GM19397 (cell line): ENCODE measurements around the gene CDRT4.

ENCODE experiments used
- ATAC-seq: cut with Tn5 transposase; IDR thresholded peaks from one replicate; pipeline ENCODE4 v1.9.1; 2021; ENCODE audit warnings: mild to moderate bottlenecking, moderate library complexity; ENCODE audit not compliant: unreplicated experiment

Gene CDRT4

DNA sequence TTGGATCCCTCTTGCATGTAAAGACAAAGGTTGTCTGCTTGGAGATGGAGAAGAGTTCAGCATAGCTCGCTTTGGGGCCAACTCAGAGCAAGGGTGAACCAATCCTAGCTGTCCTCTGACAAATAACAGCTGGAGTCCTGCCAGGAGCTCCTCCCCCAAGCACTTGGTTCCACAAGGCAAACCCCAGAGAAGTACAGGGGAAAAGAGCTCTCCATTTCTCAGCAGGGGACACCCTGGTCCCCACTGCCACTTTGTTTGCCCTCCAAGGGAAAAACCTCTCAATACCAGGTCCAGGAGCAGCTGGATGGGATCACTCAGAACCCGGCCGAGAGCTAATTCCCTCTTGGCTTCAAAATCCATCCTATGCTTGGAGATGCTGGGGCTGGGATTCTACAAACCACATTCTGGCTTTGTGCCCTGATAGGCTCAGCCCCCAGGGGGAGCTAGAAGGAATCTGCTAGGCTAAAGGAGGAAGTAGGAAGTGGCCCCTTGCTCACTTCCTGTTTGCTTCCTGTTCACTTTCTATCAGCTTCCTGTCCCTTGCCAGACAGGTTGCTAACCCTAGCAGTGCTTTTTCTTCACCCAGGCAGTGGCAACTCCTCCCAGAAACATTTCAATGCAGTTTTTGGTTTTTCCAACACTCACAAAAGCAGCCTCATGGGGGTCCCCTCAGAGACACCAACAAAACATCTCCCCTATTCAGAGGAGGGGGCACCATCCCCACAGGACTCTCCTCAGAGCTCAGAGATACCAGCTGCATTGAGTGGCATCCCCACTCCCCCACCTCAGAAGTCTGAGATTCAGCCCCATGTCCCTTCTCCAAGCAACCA, 30.7 kb downstream of the CDRT4 start:
- ATAC-seq, result no peak

- ATAC-seq, result no peak
Observed at GRCh38 chr17:15434956-15435355, 32.5 kb downstream of the CDRT4 start.

DNA sequence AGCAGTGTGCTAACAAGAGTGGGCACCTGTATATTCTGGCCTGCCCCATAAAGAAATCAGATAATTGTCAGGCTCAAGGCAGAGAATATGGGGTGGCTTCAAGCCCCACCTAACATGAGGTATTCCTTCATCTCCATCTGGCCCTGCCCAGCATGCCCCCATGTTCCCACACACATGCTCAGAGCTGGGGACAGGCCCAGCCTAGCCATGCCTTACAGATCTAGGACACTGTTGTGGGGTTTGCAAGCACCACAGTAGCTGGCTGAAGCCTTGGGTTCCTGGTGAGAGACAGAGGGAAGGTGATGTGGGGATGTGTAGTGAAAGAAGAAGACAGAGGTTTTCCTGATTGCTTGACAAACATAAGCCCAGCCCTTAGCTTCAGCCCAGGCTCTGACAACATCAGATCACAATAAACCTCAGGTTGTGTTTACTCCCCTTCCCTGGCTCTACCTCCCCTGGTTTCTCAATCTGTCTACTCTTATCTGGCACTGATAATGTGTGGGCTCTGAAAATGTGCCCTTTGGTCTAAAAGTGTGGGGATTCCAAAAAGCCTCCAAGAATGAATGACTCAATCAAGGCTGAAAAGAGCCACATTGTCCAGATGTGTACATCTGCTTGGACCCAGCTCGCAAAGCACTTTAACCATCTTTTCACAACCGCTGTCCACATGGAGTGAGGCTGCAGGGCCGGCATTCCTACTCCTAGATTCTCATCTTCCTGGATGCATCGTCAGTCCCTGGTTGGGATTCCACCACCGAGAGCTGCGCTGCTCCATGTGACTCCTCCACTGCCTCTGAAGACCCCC, 34.4 kb downstream of the CDRT4 start:
- no peak for ATAC-seq

DNA sequence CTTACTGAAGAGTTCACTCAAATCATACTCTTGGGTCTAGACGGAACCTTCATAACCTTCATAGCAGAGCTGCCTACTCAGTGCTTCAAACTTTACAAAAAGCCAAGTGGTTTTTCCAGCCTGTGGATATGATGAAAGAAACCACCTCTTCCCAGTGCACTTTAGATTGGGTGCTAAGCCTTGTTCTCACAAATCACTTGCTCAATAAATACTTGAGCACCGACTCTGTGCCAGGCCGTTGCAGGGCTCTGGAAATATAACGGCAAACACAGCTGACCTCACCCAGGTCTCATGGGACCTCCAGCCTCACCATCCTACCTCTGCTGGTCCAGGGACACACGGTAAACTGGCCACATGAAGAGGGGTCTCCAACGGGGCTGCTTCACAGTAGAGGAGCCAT, 35.7 kb downstream of the CDRT4 start:
- no peak for ATAC-seq

DNA sequence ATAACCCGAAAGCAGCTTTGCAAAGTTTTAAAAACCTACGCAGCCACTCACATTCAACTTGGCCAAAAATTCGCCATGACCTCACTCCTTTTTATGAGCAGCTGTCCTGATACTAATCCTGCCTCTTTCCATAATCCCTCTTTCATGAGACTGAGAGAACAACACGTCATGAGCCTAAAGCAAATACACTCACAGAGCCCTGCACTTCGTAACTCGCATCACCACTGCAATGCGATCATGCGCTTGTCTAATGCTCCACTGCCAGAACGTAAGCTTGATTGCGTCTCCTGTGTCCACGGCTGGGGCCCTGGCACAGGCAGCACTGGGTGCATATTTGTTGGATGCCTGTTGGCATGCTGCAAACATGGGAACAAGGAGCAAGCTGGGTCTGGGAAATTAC, 36.2 kb downstream of the CDRT4 start:
- no peak for ATAC-seq

GRCh38 chr17:15424521-15424920, 42.9 kb downstream of the CDRT4 start:
- ATAC-seq, result no peak

- ATAC-seq, result no peak
Observed at GRCh38 chr17:15422392-15422965, 44.9 kb downstream of the CDRT4 start.

DNA sequence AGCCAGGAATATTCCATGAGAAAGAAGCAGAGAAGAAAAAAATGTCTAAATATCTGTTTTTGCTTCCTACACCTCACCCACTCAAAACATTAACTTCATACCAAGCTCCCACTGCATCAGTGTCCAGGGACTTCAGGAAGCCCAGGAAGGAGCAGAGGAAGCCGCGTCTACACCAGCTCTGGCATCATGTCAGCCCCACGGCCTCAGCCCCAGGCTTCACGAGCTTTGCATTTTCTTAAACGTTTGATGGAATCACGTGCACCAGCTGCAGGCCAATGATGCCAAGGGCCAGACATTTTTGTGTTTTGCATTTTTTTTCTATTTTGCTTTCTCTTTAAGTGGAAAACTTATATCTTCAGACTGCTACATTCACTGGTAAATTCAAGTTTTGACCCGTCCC, 48.6 kb downstream of the CDRT4 start:
- ATAC-seq, result no peak

DNA sequence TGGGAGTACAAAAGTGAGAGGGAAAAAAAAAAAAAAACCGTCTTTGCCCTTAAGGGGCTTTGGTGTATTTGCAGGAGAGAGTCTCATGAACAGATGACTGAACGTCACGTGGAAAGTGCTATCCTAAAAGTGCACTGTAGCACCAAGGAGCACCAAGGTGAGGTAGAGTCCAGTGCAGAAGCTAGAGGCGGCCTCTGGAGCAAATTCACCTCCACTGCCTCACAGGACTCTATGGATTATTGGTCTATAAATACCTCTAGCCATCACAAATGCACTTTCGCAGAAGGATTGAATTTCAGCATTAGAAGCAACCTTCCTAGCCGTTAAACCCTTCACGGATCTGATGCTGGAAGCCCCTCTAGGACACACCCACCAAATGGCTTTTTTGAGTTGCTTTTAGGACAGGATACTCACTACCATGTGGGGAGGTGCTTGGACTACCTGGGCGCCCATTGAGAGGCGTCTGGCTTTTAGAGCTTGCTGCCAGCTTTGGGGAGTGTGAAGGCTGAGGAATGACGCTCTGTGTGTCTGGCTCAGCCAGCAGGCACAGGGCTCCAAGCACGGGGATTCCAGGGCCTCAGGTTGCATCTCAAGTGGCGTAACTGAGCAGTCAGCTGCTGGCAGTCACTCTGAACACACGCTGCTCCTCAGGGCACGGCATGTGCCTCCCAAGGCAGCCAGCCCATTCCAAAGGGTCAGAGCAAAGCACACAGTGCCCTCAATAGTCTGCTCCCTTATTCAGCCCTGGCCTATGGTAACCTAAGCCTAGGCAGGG, 52.7 kb downstream of the CDRT4 start:
- no peak for ATAC-seq

GRCh38 chr17:15413101-15413771, 54.2 kb downstream of the CDRT4 start:
- ATAC-seq, result no peak

DNA sequence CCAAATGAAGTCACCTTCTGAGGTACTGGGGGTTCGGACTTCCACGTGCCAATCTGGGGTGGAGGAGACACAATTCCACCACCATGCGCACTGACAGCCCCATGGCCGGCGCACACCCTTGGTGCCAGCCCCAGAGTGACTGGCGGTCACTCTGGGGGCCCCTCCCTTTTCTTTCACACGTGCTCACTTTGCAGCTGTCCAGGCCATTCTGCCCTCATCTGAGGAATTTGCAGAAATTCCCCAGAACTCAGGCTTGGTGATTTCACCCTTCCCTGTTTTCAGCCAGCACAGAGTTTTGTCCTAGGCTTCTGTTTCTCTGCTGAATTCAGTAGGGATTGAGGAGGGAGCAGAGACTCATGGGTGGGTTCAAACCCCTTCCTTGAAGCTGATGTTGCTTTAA, 54.8 kb downstream of the CDRT4 start:
- no peak for ATAC-seq

DNA sequence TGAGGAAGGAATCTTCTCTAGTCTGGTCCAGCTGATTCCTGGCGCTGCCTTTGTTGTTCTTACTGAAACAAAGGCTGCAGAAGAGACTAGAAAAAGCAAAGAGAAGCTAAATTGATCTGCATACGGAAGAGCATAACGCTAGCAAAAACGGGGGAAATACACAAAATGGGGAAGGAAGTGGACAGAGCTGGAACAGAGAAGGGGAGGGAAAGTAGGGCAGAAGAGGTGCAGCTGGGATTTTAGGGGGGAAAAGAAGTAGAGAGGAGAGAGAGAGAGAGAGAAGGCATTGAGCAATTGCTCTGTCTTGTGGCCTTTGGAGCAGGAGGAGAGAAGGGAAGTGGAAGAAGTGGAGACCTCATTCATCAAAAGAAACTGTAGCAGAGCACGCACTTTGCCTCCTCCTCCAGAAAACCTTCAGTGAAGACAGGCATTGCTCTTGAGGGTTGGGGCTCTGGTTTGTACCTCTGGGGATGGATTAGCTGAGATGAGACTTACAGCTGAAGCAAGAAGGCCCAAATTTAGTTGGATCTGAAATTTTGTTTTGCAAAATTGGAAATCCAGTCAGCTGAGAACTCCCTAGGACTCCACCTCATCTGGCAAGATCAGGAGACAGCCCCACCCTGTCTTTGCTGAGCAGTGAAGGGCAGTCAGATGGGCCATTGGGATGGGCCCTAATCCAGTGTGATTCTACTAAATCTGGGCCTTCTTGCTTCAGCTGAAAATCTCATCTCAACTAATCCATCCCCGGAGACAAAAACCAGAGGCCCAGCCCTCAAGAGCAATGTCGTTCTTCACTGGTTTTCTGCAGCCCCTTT, 55.8 kb downstream of the CDRT4 start:
- ATAC-seq, result no peak

GRCh38 chr17:15409721-15410250, 57.6 kb downstream of the CDRT4 start:
- no peak for ATAC-seq

DNA sequence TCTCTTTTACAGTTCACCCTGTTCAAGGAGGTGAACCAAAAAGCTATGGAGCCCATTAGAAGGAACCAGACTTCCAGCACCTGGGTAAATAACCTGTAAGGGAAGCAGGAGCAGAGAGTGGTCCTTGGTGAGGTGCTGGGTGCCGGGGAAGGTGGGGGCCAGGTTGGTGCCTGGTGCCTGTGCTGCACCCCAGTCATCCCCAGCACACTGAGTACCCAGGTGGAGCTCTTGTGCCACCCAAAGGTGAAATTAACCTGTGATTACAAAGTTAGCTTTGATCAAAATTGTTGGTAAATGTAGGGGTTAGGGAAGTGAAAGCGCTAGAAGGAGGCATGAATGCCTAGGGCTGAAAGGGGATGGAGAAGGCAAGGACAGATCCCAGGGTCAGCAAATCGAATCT, 58.6 kb downstream of the CDRT4 start:
- no peak for ATAC-seq

GRCh38 chr17:15406081-15406480, 61.3 kb downstream of the CDRT4 start:
- ATAC-seq, result no peak

DNA sequence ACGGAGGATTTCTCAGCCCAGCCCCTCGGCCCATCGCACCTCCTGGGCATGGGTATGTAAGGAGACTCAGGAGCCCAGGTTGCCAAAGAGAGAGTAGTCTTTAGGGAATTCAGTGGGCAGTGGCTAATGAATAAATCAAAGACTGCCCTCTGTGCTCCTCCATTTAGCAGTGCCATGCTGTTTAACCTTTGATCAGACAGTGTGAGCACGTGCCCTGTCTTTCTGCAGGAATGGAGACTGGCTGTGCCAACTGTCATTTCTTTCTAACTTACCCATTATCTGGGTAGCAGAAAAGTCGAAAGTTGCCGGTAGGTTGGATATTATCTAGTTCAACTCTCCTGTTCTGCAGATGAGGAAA, 62.4 kb downstream of the CDRT4 start:
- no peak for ATAC-seq

- no peak for ATAC-seq
Observed at GRCh38 chr17:15404106-15405057, 63.0 kb downstream of the CDRT4 start.

DNA sequence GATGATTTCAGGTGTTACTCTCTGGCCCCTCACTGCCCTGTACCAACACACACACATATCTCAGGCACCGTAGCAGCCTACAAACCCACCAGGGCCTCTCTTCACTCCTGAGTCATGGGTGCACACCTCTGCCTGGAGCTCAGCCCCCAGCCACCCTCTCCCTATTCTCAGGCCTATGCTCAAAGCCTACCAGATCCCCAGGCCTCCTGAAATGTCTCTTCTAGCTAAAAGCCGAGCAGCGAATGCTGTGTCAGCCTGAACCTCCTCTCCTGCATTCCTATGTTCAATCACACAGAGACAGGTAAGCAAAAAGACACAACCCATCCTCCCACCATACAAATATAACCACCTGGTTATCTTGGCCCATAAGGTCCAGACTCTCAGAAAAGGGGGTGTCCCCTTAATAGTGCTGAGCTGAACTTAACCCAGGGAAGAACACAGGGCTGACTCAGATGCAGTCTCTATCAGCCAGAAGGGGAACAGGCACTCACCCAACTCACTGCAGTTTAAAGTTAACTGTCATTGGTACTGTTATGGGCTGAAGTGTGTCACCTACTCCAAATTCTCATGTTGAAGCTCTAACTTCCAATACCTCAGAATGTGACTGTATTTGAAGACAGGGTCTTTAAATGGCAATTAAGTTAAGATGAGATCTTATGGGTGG, 64.0 kb downstream of the CDRT4 start:
- ATAC-seq, result no peak
